DND-41 (cell line): ENCODE results near the gene RHOD.

ENCODE experiments used
- ATAC-seq: fragments of 200-7000 bp; cut with Tn5 transposase; 3 replicates; pipeline ENCODE4 v1.9.1; 2021; ENCODE audit warnings: low read depth; ENCODE audit not compliant: insufficient read depth
- DNase-seq: peaks from one replicate; pipeline ENCODE4 v3.0.0-alpha.2; 2020
- H2AFZ ChIP-seq: 2 replicates; pipeline ENCODE4 v1.6.0; 2012; ENCODE audit warnings: low read depth, low read length
- H3K27ac ChIP-seq: 2 replicates; pipeline ENCODE4 v1.5.1; 2012; ENCODE audit warnings: low read length, inconsistent platforms
- H3K27me3 ChIP-seq: fragments of 200-600 bp; sonication (generic); 2 replicates; pipeline ENCODE4 v1.6.0; 2012; ENCODE audit warnings: low read length, mild to moderate bottlenecking, inconsistent platforms; ENCODE audit not compliant: insufficient read depth, poor library complexity
- H3K36me3 ChIP-seq: 2 replicates; pipeline ENCODE4 v1.5.1; 2012; ENCODE audit warnings: low read length, inconsistent platforms; ENCODE audit not compliant: insufficient read depth
- H3K4me1 ChIP-seq: 2 replicates; pipeline ENCODE4 v1.5.1; 2012; ENCODE audit warnings: mild to moderate bottlenecking, low read length; ENCODE audit not compliant: insufficient read depth
- H3K4me2 ChIP-seq: 2 replicates; pipeline ENCODE4 v1.6.0; 2012; ENCODE audit warnings: mild to moderate bottlenecking, moderate library complexity, low read length, inconsistent platforms; ENCODE audit not compliant: insufficient read depth
- H3K4me3 ChIP-seq, 2 experiments: fragments of 200-600 bp in 1 of 2; shearing (Covaris generic) in 1 of 2; 2 replicates each; pipeline ENCODE4 v1.5.1; 2012 to 2016; ENCODE audit warnings: inconsistent platforms in 2 of 2, low read length in 2 of 2, mild to moderate bottlenecking in 2 of 2, low read depth in 1 of 2, moderate library complexity in 1 of 2
- H3K79me2 ChIP-seq: 2 replicates; pipeline ENCODE4 v1.6.0; 2012; ENCODE audit warnings: low read length, inconsistent platforms; ENCODE audit not compliant: insufficient read depth
- H3K9ac ChIP-seq: 2 replicates; pipeline ENCODE4 v1.6.0; 2012; ENCODE audit warnings: low read depth, mild to moderate bottlenecking, inconsistent platforms, low read length, moderate library complexity
- H3K9me3 ChIP-seq: 2 replicates; pipeline ENCODE4 v1.5.1; 2012; ENCODE audit warnings: low read length, moderate library complexity, mild to moderate bottlenecking, inconsistent platforms; ENCODE audit not compliant: insufficient read depth, severe bottlenecking
- H4K20me1 ChIP-seq: 2 replicates; pipeline ENCODE4 v1.6.0; 2012; ENCODE audit warnings: low read length; ENCODE audit not compliant: insufficient read depth
- EZH2 ChIP-seq: IDR thresholded peaks from 3 replicates; pipeline ENCODE4 v1.6.1; 2012; ENCODE audit warnings: borderline replicate concordance, low read depth, mild to moderate bottlenecking, moderate library complexity, low read length, inconsistent platforms; ENCODE audit not compliant: severe bottlenecking
- TF ChIP-seq, protein P1 (sequence below): IDR thresholded peaks from 2 replicates; pipeline ENCODE4 v1.5.1; 2012; ENCODE audit warnings: borderline replicate concordance, low read length, moderate library complexity, mild to moderate bottlenecking; ENCODE audit not compliant: poor library complexity, severe bottlenecking; ENCODE audit errors: extremely low read depth

RHOD gene

DNA sequence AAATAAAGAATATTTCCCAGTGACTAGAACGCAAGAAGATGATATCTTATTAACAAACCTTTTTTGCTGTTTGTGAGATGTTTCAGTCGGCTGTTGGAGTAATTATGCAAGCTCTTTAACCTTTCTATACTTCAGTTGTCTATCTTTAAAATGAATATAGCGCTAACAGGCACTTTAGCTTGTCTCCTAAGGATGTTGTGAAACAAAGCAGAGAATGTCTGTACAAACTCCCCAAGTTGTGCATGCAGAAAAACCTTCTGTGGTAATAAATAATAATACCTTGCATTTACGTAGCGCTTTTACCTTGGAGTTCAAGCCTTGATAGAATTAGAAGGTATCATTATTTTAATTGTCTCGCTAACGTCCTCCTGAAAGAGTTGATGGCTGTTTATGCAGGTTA is 60.5 kb downstream of the RHOD start:
- DNase-seq (no peak), ATAC-seq (no peak)
- H3K27ac ChIP-seq = no peak overlapping the region
- peaks cover 4% of the 10 kb centered on the region; the same call in 1 of the 2 replicates for H3K36me3 ChIP-seq
- no peak overlapping the region for H3K9ac ChIP-seq
- no peak overlapping the region for H3K4me2 ChIP-seq
- no peak overlapping the region for H3K4me3 ChIP-seq
- no peaks in the 10 kb centered on the region for H3K27me3 ChIP-seq
- peaks cover 19% of the 10 kb centered on the region for H3K4me1 ChIP-seq
- no peak for TF ChIP-seq EZH2
- TF ChIP-seq, protein P1, sequence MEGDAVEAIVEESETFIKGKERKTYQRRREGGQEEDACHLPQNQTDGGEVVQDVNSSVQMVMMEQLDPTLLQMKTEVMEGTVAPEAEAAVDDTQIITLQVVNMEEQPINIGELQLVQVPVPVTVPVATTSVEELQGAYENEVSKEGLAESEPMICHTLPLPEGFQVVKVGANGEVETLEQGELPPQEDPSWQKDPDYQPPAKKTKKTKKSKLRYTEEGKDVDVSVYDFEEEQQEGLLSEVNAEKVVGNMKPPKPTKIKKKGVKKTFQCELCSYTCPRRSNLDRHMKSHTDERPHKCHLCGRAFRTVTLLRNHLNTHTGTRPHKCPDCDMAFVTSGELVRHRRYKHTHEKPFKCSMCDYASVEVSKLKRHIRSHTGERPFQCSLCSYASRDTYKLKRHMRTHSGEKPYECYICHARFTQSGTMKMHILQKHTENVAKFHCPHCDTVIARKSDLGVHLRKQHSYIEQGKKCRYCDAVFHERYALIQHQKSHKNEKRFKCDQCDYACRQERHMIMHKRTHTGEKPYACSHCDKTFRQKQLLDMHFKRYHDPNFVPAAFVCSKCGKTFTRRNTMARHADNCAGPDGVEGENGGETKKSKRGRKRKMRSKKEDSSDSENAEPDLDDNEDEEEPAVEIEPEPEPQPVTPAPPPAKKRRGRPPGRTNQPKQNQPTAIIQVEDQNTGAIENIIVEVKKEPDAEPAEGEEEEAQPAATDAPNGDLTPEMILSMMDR = no peak
- peaks cover 31% of the 10 kb centered on the region for H3K79me2 ChIP-seq
- H3K9me3 ChIP-seq = no peaks in the 10 kb centered on the region
- H4K20me1 ChIP-seq = peaks cover 14% of the 10 kb centered on the region; the same call in 1 of the 2 replicates
- no peak overlapping the region for H2AFZ ChIP-seq

DNA sequence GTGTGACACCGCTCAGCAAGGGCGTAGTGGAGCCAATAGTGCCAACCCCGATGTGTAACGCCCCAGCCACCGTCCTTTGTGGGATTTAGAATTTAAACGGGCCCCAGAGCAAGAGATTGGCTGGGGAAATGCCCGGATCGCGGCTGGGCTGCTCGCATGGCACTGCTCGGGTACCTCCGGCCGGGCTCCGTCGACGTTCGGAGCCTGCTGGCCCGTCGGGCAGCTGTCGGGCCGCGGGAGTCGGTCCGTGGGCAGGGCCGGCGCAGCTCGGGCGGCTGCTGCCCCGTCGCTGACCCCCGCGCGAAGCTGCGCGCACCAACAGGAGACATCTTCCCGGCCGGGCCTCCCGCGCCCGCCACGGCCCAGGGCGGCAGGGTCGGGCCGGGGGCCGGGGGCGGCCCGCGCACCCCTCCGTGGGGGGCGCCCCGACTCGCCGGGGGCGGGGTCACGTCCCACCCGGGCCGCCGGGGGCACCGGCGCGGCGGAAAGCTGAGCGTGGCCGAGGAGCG is 61.1 kb downstream of the RHOD start:
- no peak overlapping the region; the same call in 1 of the 2 replicates for H2AFZ ChIP-seq
- peak overlapping the region; percentile 74 for H3K4me2 ChIP-seq
- ATAC-seq (no peak), DNase-seq (no peak)
- no peaks in the 10 kb centered on the region for H3K27me3 ChIP-seq
- peaks cover 36% of the 10 kb centered on the region for H3K79me2 ChIP-seq
- peaks cover 22% of the 10 kb centered on the region for H3K4me1 ChIP-seq
- TF ChIP-seq, protein P1 = no peak
- no peak for TF ChIP-seq EZH2
- H3K27ac ChIP-seq = no peak overlapping the region
- H3K9me3 ChIP-seq = no peaks in the 10 kb centered on the region
- peaks cover 5% of the 10 kb centered on the region for H3K36me3 ChIP-seq
- peak overlapping the region in 1 of 2 experiments; percentile 64; a peak in 1 of 4 replicates for H3K4me3 ChIP-seq
- peak overlapping the region; percentile 77; the same call in 1 of the 2 replicates for H3K9ac ChIP-seq
- H4K20me1 ChIP-seq = peaks cover 14% of the 10 kb centered on the region; the same call in 1 of the 2 replicates

DNA sequence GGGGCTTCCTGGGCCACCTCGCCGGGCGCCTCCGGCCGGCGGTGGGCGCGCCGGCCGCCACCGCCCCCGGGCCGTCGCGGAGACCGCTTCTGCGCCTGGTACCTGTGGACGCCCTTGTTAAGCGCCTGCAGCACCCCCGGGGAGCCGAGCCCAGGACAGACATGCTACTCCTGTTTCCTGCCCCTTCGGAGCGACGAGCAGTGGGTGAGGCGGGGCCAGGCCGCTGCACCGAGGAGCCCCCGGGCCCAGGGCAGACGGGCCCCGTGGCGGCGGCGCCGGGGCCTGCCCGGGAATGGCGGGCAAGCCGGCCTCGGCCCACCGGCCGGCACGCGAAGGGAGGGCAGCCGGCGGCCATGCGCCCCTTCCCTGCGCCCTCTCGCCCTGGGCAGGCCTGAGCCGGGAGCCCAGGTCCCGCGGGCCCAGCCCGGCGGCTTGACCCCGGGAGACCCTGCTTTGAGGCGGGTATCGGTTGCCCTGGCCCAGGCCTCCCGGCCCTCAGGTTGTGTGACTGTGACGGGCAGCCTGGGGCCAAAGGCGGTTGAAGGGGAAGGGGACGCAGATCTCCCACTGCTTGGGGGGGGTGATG is 61.6 kb downstream of the RHOD start:
- H3K4me1 ChIP-seq = peaks cover 28% of the 10 kb centered on the region
- ATAC-seq (peak; percentile 8; the same call in 2 of the 3 replicates), DNase-seq (peak; percentile 50)
- H3K27ac ChIP-seq = peak overlapping the region; percentile 83
- H3K4me3 ChIP-seq = peak overlapping the region in 1 of 2 experiments; percentile 64; a peak in 3 of 4 replicates
- peak overlapping the region; percentile 87 for H2AFZ ChIP-seq
- H3K9me3 ChIP-seq = no peaks in the 10 kb centered on the region
- H3K9ac ChIP-seq = peak overlapping the region; percentile 77
- peaks cover 10% of the 10 kb centered on the region for H3K36me3 ChIP-seq
- no peaks in the 10 kb centered on the region for H3K27me3 ChIP-seq
- TF ChIP-seq, protein P1 = no peak
- no peak for TF ChIP-seq EZH2
- peaks cover 20% of the 10 kb centered on the region for H4K20me1 ChIP-seq
- peaks cover 41% of the 10 kb centered on the region for H3K79me2 ChIP-seq
- H3K4me2 ChIP-seq = peak overlapping the region; percentile 74
